MM.1S (cell line): ENCODE measurements around the gene CAPZA2.

ENCODE experiments used
- DNase-seq: peaks from one replicate; pipeline ENCODE4 v3.0.0-alpha.2; 2015
- H2AFZ ChIP-seq: fragments of 300-600 bp; sonication (generic); 2 replicates; pipeline ENCODE4 v1.6.0; 2016; ENCODE audit warnings: antibody characterized with exemption, low read length
- H3F3A ChIP-seq: fragments of 300-600 bp; sonication (generic); 2 replicates; pipeline ENCODE4 v1.6.1; 2016; ENCODE audit warnings: mild to moderate bottlenecking, antibody characterized with exemption, low read length, moderate library complexity, mixed read lengths; ENCODE audit not compliant: insufficient read depth
- H3K27ac ChIP-seq: fragments of 300-600 bp; sonication (generic); 2 replicates; pipeline ENCODE4 v1.5.1; 2016; ENCODE audit warnings: mild to moderate bottlenecking, low read length
- H3K27me3 ChIP-seq: fragments of 300-600 bp; sonication (generic); replicated peaks from 2 replicates; pipeline ENCODE4 v1.6.0; 2016; ENCODE audit warnings: low read length; ENCODE audit not compliant: insufficient read depth
- H3K36me3 ChIP-seq: fragments of 300-600 bp; sonication (generic); replicated peaks from 2 replicates; pipeline ENCODE4 v1.6.1; 2016; ENCODE audit warnings: mild to moderate bottlenecking, low read length, mixed read lengths; ENCODE audit not compliant: insufficient read depth
- H3K4me1 ChIP-seq: fragments of 300-600 bp; sonication (generic); 2 replicates; pipeline ENCODE4 v1.6.1; 2016; ENCODE audit warnings: low read length, mixed read lengths
- H3K4me2 ChIP-seq: fragments of 300-600 bp; sonication (generic); 2 replicates; pipeline ENCODE4 v1.6.0; 2016; ENCODE audit warnings: low read depth, low read length
- H3K4me3 ChIP-seq: fragments of 300-600 bp; sonication (generic); 2 replicates; pipeline ENCODE4 v1.5.1; 2016; ENCODE audit warnings: low read length, mixed read lengths
- H3K79me2 ChIP-seq: fragments of 300-600 bp; sonication (generic); 2 replicates; pipeline ENCODE4 v1.6.1; 2016; ENCODE audit warnings: mixed run types, low read length, mixed read lengths
- H3K9ac ChIP-seq: fragments of 300-600 bp; sonication (generic); 2 replicates; pipeline ENCODE4 v1.6.1; 2016; ENCODE audit warnings: low read length, mixed read lengths
- H3K9me2 ChIP-seq: fragments of 300-600 bp; sonication (generic); replicated peaks from 2 replicates; pipeline ENCODE4 v1.6.1; 2016; ENCODE audit warnings: mild to moderate bottlenecking, low read length, mixed read lengths; ENCODE audit not compliant: insufficient read depth
- H3K9me3 ChIP-seq: fragments of 300-600 bp; sonication (generic); replicated peaks from 2 replicates; pipeline ENCODE4 v1.6.1; 2016; ENCODE audit warnings: mild to moderate bottlenecking, low read length, mixed read lengths; ENCODE audit not compliant: insufficient read depth
- H4K20me1 ChIP-seq: fragments of 300-600 bp; sonication (generic); 2 replicates; pipeline ENCODE4 v1.6.1; 2016; ENCODE audit warnings: mild to moderate bottlenecking, low read length, moderate library complexity, mixed read lengths; ENCODE audit not compliant: insufficient read depth
- EZH2 ChIP-seq: fragments of 300-600 bp; sonication (generic); optimal IDR thresholded peaks from 2 replicates; pipeline ENCODE3; 2017; ENCODE audit warnings: low read depth, mild to moderate bottlenecking, antibody characterized with exemption, low read length, mixed read lengths
- EZH2phosphoT487 ChIP-seq: fragments of 300-600 bp; sonication (generic); IDR thresholded peaks from 2 replicates; pipeline ENCODE4 v1.6.1; 2018; ENCODE audit warnings: antibody characterized with exemption, low read length
- TF ChIP-seq, protein P1 (sequence below): fragments of 300-600 bp; sonication (generic); IDR thresholded peaks from 2 replicates; pipeline ENCODE4 v1.5.1; 2016; ENCODE audit warnings: antibody characterized with exemption, low read length, mixed read lengths

The CAPZA2 gene

DNA sequence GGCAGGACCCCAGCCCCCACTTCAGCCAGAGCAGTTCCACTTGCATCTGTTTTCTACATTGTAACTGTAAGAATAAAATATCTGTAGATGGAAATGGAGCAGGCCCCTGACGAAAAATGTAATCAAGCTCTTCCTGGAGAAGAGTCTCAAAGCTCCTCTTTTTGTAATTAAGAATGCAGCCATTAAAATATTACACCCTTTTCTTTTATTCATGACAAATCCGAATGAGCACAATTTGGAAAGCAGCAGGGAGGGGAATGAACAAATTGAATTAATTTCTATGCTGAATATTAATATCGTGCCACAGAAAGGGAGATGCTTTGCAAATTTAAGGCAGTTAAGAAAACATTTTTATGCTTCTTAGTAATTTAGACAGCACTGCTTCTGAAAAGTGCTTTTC, 24.8 kb upstream of the CAPZA2 start:
- DNase-seq, result no peak
- Histone ChIP-seq H3K27ac (no peak overlapping the region), H3F3A (no peaks in the 10 kb centered on the region; the same call in 1 of the 2 replicates), H3K4me2 (no peak overlapping the region), H3K4me1 (peaks cover 10% of the 10 kb centered on the region), H3K27me3 (no peaks in the 10 kb centered on the region), H3K36me3 (no peaks in the 10 kb centered on the region), H3K9me3 (no peaks in the 10 kb centered on the region), H4K20me1 (no peaks in the 10 kb centered on the region), H3K4me3 (no peak overlapping the region), H3K9ac (no peak overlapping the region), H2AFZ (no peak overlapping the region), H3K79me2 (no peaks in the 10 kb centered on the region), H3K9me2 (no peaks in the 10 kb centered on the region)
- TF ChIP-seq EZH2phosphoT487, result no peak
- TF ChIP-seq, protein P1, sequence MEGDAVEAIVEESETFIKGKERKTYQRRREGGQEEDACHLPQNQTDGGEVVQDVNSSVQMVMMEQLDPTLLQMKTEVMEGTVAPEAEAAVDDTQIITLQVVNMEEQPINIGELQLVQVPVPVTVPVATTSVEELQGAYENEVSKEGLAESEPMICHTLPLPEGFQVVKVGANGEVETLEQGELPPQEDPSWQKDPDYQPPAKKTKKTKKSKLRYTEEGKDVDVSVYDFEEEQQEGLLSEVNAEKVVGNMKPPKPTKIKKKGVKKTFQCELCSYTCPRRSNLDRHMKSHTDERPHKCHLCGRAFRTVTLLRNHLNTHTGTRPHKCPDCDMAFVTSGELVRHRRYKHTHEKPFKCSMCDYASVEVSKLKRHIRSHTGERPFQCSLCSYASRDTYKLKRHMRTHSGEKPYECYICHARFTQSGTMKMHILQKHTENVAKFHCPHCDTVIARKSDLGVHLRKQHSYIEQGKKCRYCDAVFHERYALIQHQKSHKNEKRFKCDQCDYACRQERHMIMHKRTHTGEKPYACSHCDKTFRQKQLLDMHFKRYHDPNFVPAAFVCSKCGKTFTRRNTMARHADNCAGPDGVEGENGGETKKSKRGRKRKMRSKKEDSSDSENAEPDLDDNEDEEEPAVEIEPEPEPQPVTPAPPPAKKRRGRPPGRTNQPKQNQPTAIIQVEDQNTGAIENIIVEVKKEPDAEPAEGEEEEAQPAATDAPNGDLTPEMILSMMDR, result no peak
- TF ChIP-seq EZH2, result no peak

DNA sequence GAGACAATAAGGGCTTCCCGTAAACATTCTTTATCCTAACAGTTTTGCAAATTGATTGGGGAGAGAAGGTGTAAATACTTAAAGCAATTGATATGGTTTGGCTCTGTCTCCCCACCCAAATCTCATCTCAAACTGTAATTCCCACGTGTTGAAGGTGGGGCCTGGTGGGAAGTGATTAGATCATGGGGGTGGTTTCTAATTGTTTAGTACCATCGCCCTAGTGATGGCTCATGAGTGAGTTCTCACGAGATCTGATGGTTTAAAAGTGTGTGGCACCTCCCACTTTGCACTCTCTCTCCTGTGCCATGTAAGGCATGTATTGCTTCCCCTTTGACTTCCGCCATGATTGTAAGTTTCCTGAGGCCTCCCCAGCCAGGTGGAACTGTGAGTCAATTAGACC, 22.1 kb upstream of the CAPZA2 start:
- Histone ChIP-seq H3K27me3 (no peaks in the 10 kb centered on the region), H3K79me2 (no peaks in the 10 kb centered on the region), H3K36me3 (no peaks in the 10 kb centered on the region), H3K4me1 (0 out of 2 replicates have a peak, but pooled peaks cover 7% of the 10 kb centered on the region), H3K4me3 (no peak overlapping the region), H3F3A (0 out of 2 replicates have a peak, but pooled peaks cover 4% of the 10 kb centered on the region), H4K20me1 (no peaks in the 10 kb centered on the region), H3K9me2 (no peaks in the 10 kb centered on the region), H3K9me3 (no peaks in the 10 kb centered on the region), H3K27ac (no peak overlapping the region), H3K9ac (no peak overlapping the region), H2AFZ (no peak overlapping the region), H3K4me2 (no peak overlapping the region)
- DNase-seq, result no peak
- TF ChIP-seq EZH2phosphoT487 (no peak), EZH2 (no peak)
- TF ChIP-seq, protein P1, result no peak

DNA sequence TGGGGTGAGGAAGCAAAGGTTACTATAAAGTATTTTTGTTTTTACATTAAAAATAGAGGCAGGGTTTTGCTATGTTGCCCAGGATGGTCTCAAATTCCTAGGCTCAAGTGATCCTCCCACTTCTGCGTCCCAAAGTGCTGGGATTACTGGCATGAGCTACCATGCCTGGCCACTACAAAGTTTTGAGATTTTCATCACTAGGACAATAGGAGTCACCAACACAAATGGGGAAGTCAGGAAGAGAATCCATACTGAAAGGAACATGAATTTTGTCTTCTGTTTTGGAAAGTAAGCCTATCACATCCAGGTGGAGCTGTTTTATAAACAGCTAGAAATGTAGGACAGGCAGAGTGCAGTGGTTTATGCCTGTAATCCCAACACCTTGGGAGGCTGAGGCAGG, 20.0 kb upstream of the CAPZA2 start:
- Histone ChIP-seq H3K27me3 (no peaks in the 10 kb centered on the region), H3K4me2 (no peak overlapping the region), H3K9me3 (no peaks in the 10 kb centered on the region), H4K20me1 (no peaks in the 10 kb centered on the region), H3K36me3 (no peaks in the 10 kb centered on the region), H3K9me2 (no peaks in the 10 kb centered on the region), H3F3A (0 out of 2 replicates have a peak, but pooled peaks cover 4% of the 10 kb centered on the region), H3K4me1 (0 out of 2 replicates have a peak, but pooled peaks cover 7% of the 10 kb centered on the region), H2AFZ (no peak overlapping the region), H3K9ac (no peak overlapping the region), H3K4me3 (no peak overlapping the region), H3K79me2 (no peaks in the 10 kb centered on the region), H3K27ac (no peak overlapping the region)
- TF ChIP-seq EZH2 (no peak), EZH2phosphoT487 (no peak)
- TF ChIP-seq, protein P1, result no peak
- no peak for DNase-seq
